OCI-LY3 (cell line): ENCODE data around the gene FGR.

Experiments used
- CTCF ChIP-seq: fragments of 200-600, 300-600 bp; sonication (generic); IDR thresholded peaks from 2 replicates; pipeline ENCODE4 v1.5.1; 2014; ENCODE audit warnings: antibody characterized with exemption, low read length, low read depth
- EZH2phosphoT487 ChIP-seq: fragments of 200-600 bp; shearing (Covaris generic); IDR thresholded peaks from 2 replicates; pipeline ENCODE4 v1.6.1; 2018; ENCODE audit warnings: antibody characterized with exemption, mixed run types, low read depth

DNA sequence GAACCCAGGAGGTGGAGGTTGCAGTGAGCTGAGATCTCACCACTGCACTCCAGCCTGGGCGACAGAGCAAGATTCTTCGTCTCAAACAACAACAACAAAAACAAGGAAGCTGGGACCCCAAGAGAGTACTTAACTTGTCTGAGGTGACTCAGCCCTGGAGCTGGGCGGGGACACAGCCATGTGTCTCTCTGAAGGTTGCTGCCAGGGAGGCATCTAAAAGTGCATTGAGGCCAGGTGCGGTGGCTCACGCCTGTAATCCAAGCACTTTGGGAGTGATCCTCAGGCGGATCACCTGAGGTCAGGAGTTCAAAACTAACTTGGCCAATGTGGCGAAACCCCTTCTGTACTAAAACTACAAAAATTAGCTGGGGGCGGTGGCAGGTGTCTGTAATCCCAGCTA is 29.3 kb upstream of the FGR start:
- no peak for TF ChIP-seq CTCF
- TF ChIP-seq EZH2phosphoT487 = no peak
